GM12872 (cell line): ENCODE results near the gene MEGF6.

ENCODE experiments used
- CTCF ChIP-seq: IDR thresholded peaks from 3 replicates; pipeline ENCODE4 v1.5.1; 2011; ENCODE audit warnings: low read depth, mild to moderate bottlenecking, low read length, moderate library complexity; ENCODE audit not compliant: insufficient read depth

MEGF6 gene

GRCh38 chr1:3492545-3493246, 118.6 kb downstream of the MEGF6 start:
- no peak for TF ChIP-seq CTCF

- peak; percentile 97 for TF ChIP-seq CTCF
Measured at GRCh38 chr1:3491291-3492246, 119.7 kb downstream of the MEGF6 start.

DNA sequence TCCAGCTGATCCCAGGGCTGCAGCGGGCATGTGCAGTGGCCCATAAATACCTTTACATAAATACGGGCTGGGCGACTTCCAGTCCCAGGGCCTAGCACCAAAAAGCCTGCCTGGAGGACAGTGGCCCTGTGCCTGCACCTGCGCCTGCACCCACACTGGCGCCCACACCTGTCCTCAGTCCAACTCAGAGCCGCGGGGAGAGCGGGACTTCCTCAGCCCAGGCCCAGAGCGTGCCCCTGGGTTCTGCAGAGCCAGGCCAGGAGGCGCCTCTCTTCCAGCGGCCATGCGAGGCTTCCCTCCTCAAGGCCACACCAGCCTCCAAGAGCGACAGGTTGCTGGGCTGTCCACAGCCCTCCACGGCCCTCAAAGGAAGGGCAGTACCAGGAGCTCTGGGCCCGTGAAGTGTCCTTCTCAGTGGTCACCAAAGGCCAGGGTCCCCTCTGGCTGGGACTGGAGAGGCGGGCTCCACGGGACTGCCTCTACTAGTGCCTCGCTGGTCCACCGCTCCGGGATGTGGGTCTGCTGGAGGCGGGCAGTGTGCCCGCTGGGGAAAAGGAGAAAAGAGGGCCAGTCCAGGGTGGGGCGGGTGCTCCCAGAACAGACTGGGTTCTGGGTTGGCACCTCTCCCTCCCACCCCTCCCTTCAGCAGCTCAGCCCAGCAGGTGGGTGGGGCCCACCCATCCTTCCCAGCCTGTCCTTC, 121.1 kb downstream of the MEGF6 start:
- TF ChIP-seq CTCF, result no peak

DNA sequence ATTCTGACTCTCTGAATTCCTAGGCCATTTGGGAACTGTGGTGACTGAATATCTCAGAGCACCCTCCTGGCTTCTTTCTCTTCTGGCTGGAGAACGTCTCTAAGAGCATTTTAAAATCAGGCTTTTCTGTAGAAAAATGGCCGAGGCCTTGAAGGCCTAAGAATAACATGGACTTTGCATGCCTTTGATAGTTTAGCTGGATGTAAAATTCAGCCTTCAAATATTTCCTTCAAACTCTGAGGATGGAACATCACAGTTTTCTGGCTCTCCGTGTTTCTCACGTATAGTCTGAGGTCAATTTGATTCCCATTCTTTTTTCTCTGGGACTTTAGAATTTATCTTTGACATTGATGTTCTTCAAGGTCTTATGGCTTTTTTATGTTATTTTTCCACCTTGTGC, 122.9 kb downstream of the MEGF6 start:
- no peak for TF ChIP-seq CTCF

DNA sequence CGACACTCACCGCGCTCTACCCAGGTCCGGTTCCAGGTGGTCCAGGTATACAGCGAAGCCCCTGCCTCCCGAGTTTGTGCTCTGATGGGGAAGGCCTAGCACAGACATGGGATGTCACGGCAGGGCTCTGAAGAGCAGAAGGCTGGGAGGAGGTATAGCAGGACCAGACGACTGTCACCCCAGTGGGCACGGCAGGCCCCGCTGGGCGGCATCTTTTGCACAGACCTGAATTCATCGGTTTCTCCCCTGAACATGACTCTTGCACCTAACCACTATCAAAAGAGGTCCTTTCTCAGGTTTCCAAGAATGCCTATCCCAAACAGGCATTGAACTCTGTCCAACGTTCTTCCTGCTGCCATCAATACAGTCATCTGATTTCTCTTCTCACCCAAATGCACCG, 126.3 kb downstream of the MEGF6 start:
- no peak for TF ChIP-seq CTCF

- peak; percentile 85 for TF ChIP-seq CTCF
Measured at GRCh38 chr1:3483801-3484444, 127.4 kb downstream of the MEGF6 start.

DNA sequence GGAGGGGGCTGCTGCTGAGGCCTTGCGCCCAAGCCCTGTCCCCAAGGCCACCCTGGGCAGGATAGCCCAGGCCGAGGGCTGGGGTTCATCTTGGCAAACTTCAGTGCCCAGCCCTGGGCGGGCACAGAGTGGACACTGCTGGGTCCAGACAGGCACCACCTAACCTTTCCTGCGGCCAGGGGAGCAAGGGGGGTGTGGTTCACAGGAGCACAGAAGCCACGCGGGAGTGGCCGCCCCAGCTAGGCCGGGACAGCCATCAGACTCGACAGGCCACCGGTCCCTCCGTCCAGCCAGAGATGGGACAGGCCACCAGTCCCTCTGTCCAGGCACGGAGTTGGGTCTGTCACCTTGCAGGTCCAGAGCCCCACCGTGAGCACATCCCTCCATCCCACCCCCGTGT, 127.9 kb downstream of the MEGF6 start:
- no peak for TF ChIP-seq CTCF
